ENCODE results near the gene S100A7A. TPM values are rescaled to one million over a fixed set of nuclear protein-coding genes. Genes with fewer than 3 reads are reported as not detected.

S100A7A gene
- total RNA-seq, 6 experiments from 2014 or later, result not detected

- Mint-ChIP-seq H3K36me3 (ENCODE audit: low read depth) (no peaks in the 10 kb centered on the region), H3K27ac (no peak overlapping the region), H3K4me3 (no peak overlapping the region), H3K9me3 (no peaks in the 10 kb centered on the region), H3K27me3 (ENCODE audit: insufficient read depth) (peaks cover 26% of the 10 kb centered on the region), H3K4me1 (ENCODE audit: low read depth) (peaks cover 11% of the 10 kb centered on the region)
- no peak for DNase-seq
- no peak for TF ChIP-seq CTCF (IDR thresholded peaks at IDR 0.05)
Observed at GRCh38 chr1:153372571-153372970, 43.7 kb upstream of the S100A7A start.

- Mint-ChIP-seq H3K4me1 (ENCODE audit: low read depth) (peaks cover 11% of the 10 kb centered on the region), H3K36me3 (ENCODE audit: low read depth) (no peaks in the 10 kb centered on the region), H3K4me3 (no peak overlapping the region), H3K27me3 (ENCODE audit: insufficient read depth) (peaks cover 22% of the 10 kb centered on the region), H3K27ac (no peak overlapping the region), H3K9me3 (no peaks in the 10 kb centered on the region)
- DNase-seq, result no peak
- TF ChIP-seq CTCF (IDR thresholded peaks at IDR 0.05), result no peak
Observed at GRCh38 chr1:153374071-153374470, 42.2 kb upstream of the S100A7A start.

- no peak within 1 kb of the TSS for H3K4me3 Mint-ChIP-seq
- H3K27ac Mint-ChIP-seq, result peak within 1 kb of the TSS; percentile 8; the same call in 1 of the 2 replicates
- H3K4me1 Mint-ChIP-seq (ENCODE audit: low read depth), result peaks cover 11% of the 10 kb centered on the region
- peak; percentile 82 for DNase-seq
- TF ChIP-seq CTCF (IDR thresholded peaks at IDR 0.05), result no peak
- no peaks in the 10 kb centered on the region for H3K36me3 Mint-ChIP-seq (ENCODE audit: low read depth)
- peaks cover 32% of the 10 kb centered on the region for H3K27me3 Mint-ChIP-seq (ENCODE audit: insufficient read depth)
- no peaks in the 10 kb centered on the region for H3K9me3 Mint-ChIP-seq
Observed at GRCh38 chr1:153375511-153375910, 40.8 kb upstream of the S100A7A start, which contains the start of gene S100A12. TSS of gene S100A12 (minus strand) at chr1:153375621. CDS start at chr1:153374592, 1,029 bp downstream.

GRCh38 chr1:153379591-153379990 is 36.7 kb upstream of the S100A7A start:
- Mint-ChIP-seq H3K27ac (no peak overlapping the region), H3K27me3 (ENCODE audit: insufficient read depth) (peaks cover 13% of the 10 kb centered on the region; the same call in 1 of the 2 replicates), H3K9me3 (peaks cover 6% of the 10 kb centered on the region; the same call in 1 of the 2 replicates), H3K36me3 (ENCODE audit: low read depth) (no peaks in the 10 kb centered on the region), H3K4me1 (ENCODE audit: low read depth) (peaks cover 11% of the 10 kb centered on the region), H3K4me3 (no peak overlapping the region)
- DNase-seq, result no peak
- no peak for TF ChIP-seq CTCF (IDR thresholded peaks at IDR 0.05)

GRCh38 chr1:153380711-153381110 is 35.6 kb upstream of the S100A7A start:
- no peaks in the 10 kb centered on the region for H3K36me3 Mint-ChIP-seq (ENCODE audit: low read depth)
- DNase-seq, result no peak
- TF ChIP-seq CTCF (IDR thresholded peaks at IDR 0.05), result no peak
- peaks cover 17% of the 10 kb centered on the region; the same call in 1 of the 2 replicates for H3K27me3 Mint-ChIP-seq (ENCODE audit: insufficient read depth)
- peaks cover 4% of the 10 kb centered on the region for H3K4me1 Mint-ChIP-seq (ENCODE audit: low read depth)
- H3K27ac Mint-ChIP-seq, result no peak overlapping the region
- peaks cover 6% of the 10 kb centered on the region; the same call in 1 of the 2 replicates for H3K9me3 Mint-ChIP-seq
- H3K4me3 Mint-ChIP-seq, result no peak overlapping the region
